Nucleus accumbens (tissue), 56 donors: Measurements from ENCODE around the gene LAMA3.
A peak's percentile ranks its signal among the peaks of the same experiment; 100 is the strongest.

ENCODE experiments used
- DNase-seq, 56 donors: peaks; one replicate each; lab custom pipeline; 2025; lab: John Stamatoyannopoulos, UW

Gene LAMA3

DNA sequence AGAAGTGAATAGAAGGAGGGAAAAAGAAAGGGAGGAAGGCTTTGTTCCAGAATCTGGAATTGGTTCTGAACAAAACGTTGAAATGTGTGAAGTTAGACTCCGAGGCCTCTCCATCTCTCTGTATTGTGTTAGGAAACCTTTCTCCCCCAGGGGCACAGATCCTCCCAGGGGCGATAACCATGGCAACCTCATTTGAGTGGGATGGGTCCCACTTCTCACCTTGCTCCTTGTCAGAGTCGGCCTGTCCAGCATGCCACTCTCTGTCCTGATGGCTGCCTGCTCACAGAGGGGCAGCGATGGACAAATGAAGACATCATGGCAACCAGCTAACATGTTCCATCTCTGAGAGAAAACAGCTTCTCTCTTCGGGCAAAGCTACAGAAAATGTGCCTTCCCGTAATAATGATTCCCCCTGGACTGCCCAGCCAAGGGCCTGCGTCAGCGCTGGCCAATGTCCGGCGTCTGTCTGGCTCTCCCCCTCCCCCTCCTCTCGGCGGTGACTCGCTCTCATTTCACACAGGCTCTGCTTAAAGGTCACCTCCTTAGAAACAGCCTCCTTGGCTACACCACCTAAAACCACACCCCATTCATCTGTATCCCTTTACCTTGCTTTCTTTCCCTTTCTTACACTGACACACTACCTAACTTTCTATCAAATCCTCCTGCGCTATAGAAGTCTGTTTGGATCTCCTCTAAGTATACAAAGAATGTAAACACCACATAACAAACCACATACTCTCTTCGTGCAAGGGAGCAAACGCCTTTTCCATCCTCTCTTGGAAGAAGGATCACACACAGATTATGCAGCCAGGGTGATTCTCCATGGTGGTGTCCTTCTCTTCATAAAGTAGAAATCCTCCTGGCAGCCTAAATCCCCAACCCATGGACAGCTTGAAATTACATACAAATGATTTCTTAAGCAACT, 293.2 kb downstream of the LAMA3 start:
- peak in 24 of 56 donors; percentile 2 to 63 (median 22) for DNase-seq

GRCh38 chr18:23983112-23983511, 293.9 kb downstream of the LAMA3 start:
- no peak for DNase-seq

GRCh38 chr18:23986600-23987359, 297.5 kb downstream of the LAMA3 start:
- no peak for DNase-seq

- DNase-seq: no peak
Observed at GRCh38 chr18:23990474-23991410, 301.5 kb downstream of the LAMA3 start.

- DNase-seq: peak in 34 of 56 donors; percentile 5 to 83 (median 27)
Observed at GRCh38 chr18:23992089-23992940, 303.1 kb downstream of the LAMA3 start.

GRCh38 chr18:23992941-23993280, 303.7 kb downstream of the LAMA3 start:
- no peak for DNase-seq

GRCh38 chr18:23994361-23994902, 305.2 kb downstream of the LAMA3 start:
- DNase-seq: peak in 13 of 56 donors; percentile 3 to 47 (median 20)

GRCh38 chr18:23995180-23995579, 305.9 kb downstream of the LAMA3 start:
- no peak for DNase-seq

- no peak for DNase-seq
Observed at GRCh38 chr18:23998018-23998417, 308.8 kb downstream of the LAMA3 start.

DNA sequence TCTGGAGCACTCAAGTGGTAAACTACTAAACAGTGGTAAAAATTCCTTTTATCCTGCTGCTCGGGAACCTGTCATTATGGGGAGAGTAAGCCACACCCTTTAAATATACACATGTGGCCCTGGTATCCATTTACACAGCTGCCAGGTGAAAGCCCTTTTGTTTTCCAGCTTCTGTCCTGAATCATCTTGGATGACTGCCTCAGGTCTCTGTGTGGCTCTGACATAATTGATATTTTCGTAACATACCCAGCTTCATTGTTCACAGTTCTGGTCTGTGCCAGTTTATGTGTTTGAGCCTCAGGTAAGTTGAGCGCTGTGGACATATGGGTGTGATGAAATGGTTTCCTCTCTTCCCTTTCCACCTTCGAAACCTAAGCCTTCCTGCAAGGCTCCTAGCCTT, 309.6 kb downstream of the LAMA3 start:
- no peak for DNase-seq

- no peak for DNase-seq
Observed at GRCh38 chr18:24000613-24001490, 311.6 kb downstream of the LAMA3 start.

- no peak for DNase-seq
Observed at GRCh38 chr18:24002479-24002878, 313.2 kb downstream of the LAMA3 start.

GRCh38 chr18:24003288-24003687, 314.0 kb downstream of the LAMA3 start:
- DNase-seq: no peak

- no peak for DNase-seq
Observed at GRCh38 chr18:24003903-24004640, 314.8 kb downstream of the LAMA3 start.
